BE2C (cell line): ENCODE data around the gene VSIR.

Experiments used
- DNase-seq: peaks from one replicate; pipeline ENCODE4 v3.0.0-alpha.2; 2020
- H3K27me3 ChIP-seq: fragments of 250-450 bp; sonication (Bioruptor Pico); 2 replicates; pipeline ENCODE4 v1.5.1; 2020; ENCODE audit warnings: mild to moderate bottlenecking
- H3K36me3 ChIP-seq: fragments of 250-450 bp; sonication (Bioruptor Pico); 2 replicates; pipeline ENCODE4 v1.5.1; 2020; ENCODE audit warnings: mild to moderate bottlenecking
- H3K4me1 ChIP-seq: fragments of 250-450 bp; sonication (Bioruptor Pico); 2 replicates; pipeline ENCODE4 v1.5.1; 2020
- H3K4me3 ChIP-seq: 2 replicates; pipeline ENCODE4 v1.5.1; 2011; ENCODE audit warnings: low read depth, low read length
- H3K9me3 ChIP-seq: fragments of 250-450 bp; sonication (Bioruptor Pico); 2 replicates; pipeline ENCODE4 v1.5.1; 2020
- TF ChIP-seq, protein P1 (sequence below): IDR thresholded peaks from 2 replicates; pipeline ENCODE4 v1.5.1; 2012; ENCODE audit warnings: mild to moderate bottlenecking, low read depth, low read length

VSIR gene

DNA sequence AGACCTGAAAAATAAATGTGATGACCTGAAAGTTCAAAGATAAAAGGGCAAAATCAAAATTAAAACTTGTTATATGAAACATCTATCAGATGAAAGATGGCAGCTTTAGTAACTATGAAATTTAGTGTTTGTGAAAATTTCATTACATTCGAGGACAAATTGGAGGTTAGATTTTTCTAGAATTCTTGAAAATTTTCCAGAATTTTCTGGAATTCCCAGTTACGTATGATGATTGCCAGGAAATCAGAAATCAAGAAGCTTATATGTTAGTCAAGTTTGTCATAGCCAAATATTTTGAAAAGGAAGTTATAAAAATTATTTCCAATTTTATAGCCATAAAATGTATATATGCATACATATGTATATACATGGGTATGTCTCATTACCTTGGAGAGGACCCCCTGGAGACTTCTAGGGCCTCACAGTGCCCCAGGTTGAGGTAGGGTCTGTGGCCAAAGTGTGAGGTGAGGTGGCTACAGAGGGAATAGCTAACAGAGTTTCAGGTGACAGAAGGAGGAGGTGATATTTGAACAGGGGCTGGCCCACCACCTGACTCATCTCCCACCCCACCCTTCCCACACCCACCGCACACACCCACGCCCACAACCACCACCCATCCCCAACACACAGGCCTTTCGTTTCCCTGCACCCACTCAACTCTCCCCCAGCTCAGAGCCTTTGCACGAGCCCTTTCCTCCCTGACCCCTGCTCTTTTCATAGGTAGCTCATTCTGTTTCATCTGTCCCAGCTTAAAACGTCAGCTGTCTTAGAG, 75.2 kb downstream of the VSIR start:
- Histone ChIP-seq H3K27me3 (no peaks in the 10 kb centered on the region), H3K4me1 (no peaks in the 10 kb centered on the region; the same call in 1 of the 2 replicates), H3K36me3 (no peaks in the 10 kb centered on the region), H3K4me3 (no peak overlapping the region), H3K9me3 (no peaks in the 10 kb centered on the region)
- TF ChIP-seq, protein P1, sequence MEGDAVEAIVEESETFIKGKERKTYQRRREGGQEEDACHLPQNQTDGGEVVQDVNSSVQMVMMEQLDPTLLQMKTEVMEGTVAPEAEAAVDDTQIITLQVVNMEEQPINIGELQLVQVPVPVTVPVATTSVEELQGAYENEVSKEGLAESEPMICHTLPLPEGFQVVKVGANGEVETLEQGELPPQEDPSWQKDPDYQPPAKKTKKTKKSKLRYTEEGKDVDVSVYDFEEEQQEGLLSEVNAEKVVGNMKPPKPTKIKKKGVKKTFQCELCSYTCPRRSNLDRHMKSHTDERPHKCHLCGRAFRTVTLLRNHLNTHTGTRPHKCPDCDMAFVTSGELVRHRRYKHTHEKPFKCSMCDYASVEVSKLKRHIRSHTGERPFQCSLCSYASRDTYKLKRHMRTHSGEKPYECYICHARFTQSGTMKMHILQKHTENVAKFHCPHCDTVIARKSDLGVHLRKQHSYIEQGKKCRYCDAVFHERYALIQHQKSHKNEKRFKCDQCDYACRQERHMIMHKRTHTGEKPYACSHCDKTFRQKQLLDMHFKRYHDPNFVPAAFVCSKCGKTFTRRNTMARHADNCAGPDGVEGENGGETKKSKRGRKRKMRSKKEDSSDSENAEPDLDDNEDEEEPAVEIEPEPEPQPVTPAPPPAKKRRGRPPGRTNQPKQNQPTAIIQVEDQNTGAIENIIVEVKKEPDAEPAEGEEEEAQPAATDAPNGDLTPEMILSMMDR, result no peak
- DNase-seq, result no peak
